Endometrial microvascular endothelial cells (primary cell): ENCODE results near the gene CFC1B. TPM values are rescaled to one million over a fixed set of nuclear protein-coding genes. Genes with fewer than 3 reads are reported as not detected.
"Not testable (repeated sequence)": the region's sequence is repeated elsewhere in the genome, so short reads cannot be mapped to it uniquely, and the experiment has no call there.

Experiments used
- in situ Hi-C: cut with HindIII; loops from 2 replicates; pipeline ENCODE4 v1.10.0; 2017; ENCODE audit warnings: low sequenced_read_pairs, low pct_unique_long_range_greater_than_20kb; ENCODE audit errors: inconsistent ontology term
- total RNA-seq: library from RNA; depleted of rRNA; stranded (reverse); fragments of >200 nt; gene quantifications from one replicate; pipeline ENCODE4 v1.2.3, GENCODE V29; 2015; ENCODE audit errors: inconsistent ontology term

CFC1B gene
- not detected for total RNA-seq

GRCh38 chr2:130520992-130521391 is at the start of gene CFC1B:
Gene CFC1B (plus strand): TSS chr2:130521222. CDS start chr2:130521485, 263 bp downstream.
- in situ Hi-C loops: not testable (repeated sequence)

GRCh38 chr2:130491073-130491472 is 29.9 kb upstream of the CFC1B start:
- in situ Hi-C loops: not testable (repeated sequence)

- in situ Hi-C loops: not testable (repeated sequence)
These were observed 11.8 kb upstream of the CFC1B start, which contains the start of gene POTEI for GRCh38 chr2:130509228-130509627. Gene POTEI (minus strand): TSS chr2:130509328. CDS start chr2:130509235, 93 bp downstream.

GRCh38 chr2:130510807-130511746 is 9.9 kb upstream of the CFC1B start:
- in situ Hi-C loops: not testable (repeated sequence)

- in situ Hi-C loops: not testable (repeated sequence)
These were observed 9.1 kb upstream of the CFC1B start for GRCh38 chr2:130511747-130512451.

GRCh38 chr2:130518516-130519106 is 2.4 kb upstream of the CFC1B start:
- in situ Hi-C loops: not testable (repeated sequence)

- in situ Hi-C loops: not testable (repeated sequence)
These were observed 1.4 kb downstream of the CFC1B start for GRCh38 chr2:130522390-130522789.

- in situ Hi-C loops: not testable (repeated sequence)
These were observed 6.4 kb downstream of the CFC1B start for GRCh38 chr2:130527365-130527967.

GRCh38 chr2:130529545-130529944 is 8.5 kb downstream of the CFC1B start:
- in situ Hi-C loops: not testable (repeated sequence)

- in situ Hi-C loops: not testable (repeated sequence)
These were observed 9.2 kb downstream of the CFC1B start for GRCh38 chr2:130530212-130530611.

- in situ Hi-C loops: not testable (repeated sequence)
These were observed 10.2 kb downstream of the CFC1B start for GRCh38 chr2:130531225-130531624.

GRCh38 chr2:130531672-130532071 is 10.7 kb downstream of the CFC1B start:
- in situ Hi-C loops: not testable (repeated sequence)

- in situ Hi-C loops: not testable (repeated sequence)
These were observed 15.6 kb downstream of the CFC1B start for GRCh38 chr2:130536654-130537053.

- in situ Hi-C loops: not testable (repeated sequence)
These were observed 17.2 kb downstream of the CFC1B start for GRCh38 chr2:130538271-130538670.

GRCh38 chr2:130542789-130543188 is 21.8 kb downstream of the CFC1B start:
- in situ Hi-C loops: not testable (repeated sequence)

GRCh38 chr2:130543785-130544528 is 22.9 kb downstream of the CFC1B start:
- in situ Hi-C loops: not testable (repeated sequence)

GRCh38 chr2:130544978-130545377 is 24.0 kb downstream of the CFC1B start:
- in situ Hi-C loops: not testable (repeated sequence)

GRCh38 chr2:130548418-130548817 is 27.4 kb downstream of the CFC1B start:
- in situ Hi-C loops: not testable (repeated sequence)
